GM19324 (cell line): ENCODE data around the gene ILF2.

Experiments used
- ATAC-seq: cut with Tn5 transposase; IDR thresholded peaks from one replicate; pipeline ENCODE4 v1.9.1; 2021; ENCODE audit warnings: mild to moderate bottlenecking, moderate library complexity; ENCODE audit not compliant: unreplicated experiment, low FRiP score

Gene ILF2

GRCh38 chr1:153629971-153630370 lies 40.8 kb downstream of the ILF2 start:
- no peak for ATAC-seq

GRCh38 chr1:153629343-153629665 lies 41.5 kb downstream of the ILF2 start:
- no peak for ATAC-seq

- ATAC-seq: no peak
Observed at GRCh38 chr1:153628638-153629342, 42.0 kb downstream of the ILF2 start.

GRCh38 chr1:153627715-153628626 lies 42.8 kb downstream of the ILF2 start, which contains the start of gene S100A1:
S100A1 (plus strand) TSS chr1:153628434; CDS start chr1:153630522, 2,088 bp downstream.
- ATAC-seq: no peak

GRCh38 chr1:153626904-153627714 lies 43.7 kb downstream of the ILF2 start, which contains the start of gene S100A13:
S100A13 (minus strand) TSS chr1:153627505; CDS start chr1:153626472, 1,033 bp downstream.
- ATAC-seq: no peak

- no peak for ATAC-seq
Observed at GRCh38 chr1:153626477-153626903, 44.3 kb downstream of the ILF2 start.

GRCh38 chr1:153624965-153625611 lies 45.7 kb downstream of the ILF2 start:
- ATAC-seq: no peak

- no peak for ATAC-seq
Observed at GRCh38 chr1:153623101-153623500, 47.7 kb downstream of the ILF2 start.

- ATAC-seq: no peak
Observed at GRCh38 chr1:153619171-153619570, 51.6 kb downstream of the ILF2 start.

GRCh38 chr1:153617663-153618062 lies 53.1 kb downstream of the ILF2 start:
- ATAC-seq: peak; percentile 68

GRCh38 chr1:153616917-153617311 lies 53.9 kb downstream of the ILF2 start:
- no peak for ATAC-seq

GRCh38 chr1:153616144-153616916 lies 54.5 kb downstream of the ILF2 start, which contains the start of gene S100A14:
S100A14 (minus strand) TSS chr1:153616325; CDS start chr1:153615858, 467 bp downstream.
- no peak for ATAC-seq

- ATAC-seq: no peak
Observed at GRCh38 chr1:153615406-153615805, 55.4 kb downstream of the ILF2 start.

GRCh38 chr1:153614906-153615305 lies 55.9 kb downstream of the ILF2 start:
- ATAC-seq: no peak

- no peak for ATAC-seq
Observed at GRCh38 chr1:153614189-153614900, 56.4 kb downstream of the ILF2 start.

- no peak for ATAC-seq
Observed at GRCh38 chr1:153613406-153613805, 57.4 kb downstream of the ILF2 start.

- no peak for ATAC-seq
Observed at GRCh38 chr1:153612755-153613331, 58.0 kb downstream of the ILF2 start, which contains the start of gene S100A16. S100A16 (minus strand) TSS chr1:153613137; CDS start chr1:153608151, 4,986 bp downstream.

- no peak for ATAC-seq
Observed at GRCh38 chr1:153612111-153612754, 58.6 kb downstream of the ILF2 start.
